Panc1 (cell line): ENCODE measurements around the gene GSC2. TPM values are rescaled to one million over a fixed set of nuclear protein-coding genes. Genes with fewer than 3 reads are reported as not detected.

ENCODE experiments used
- ATAC-seq: fragments of 200-7000 bp; cut with Tn5 transposase; 2 replicates; pipeline ENCODE4 v1.9.1; 2020; ENCODE audit warnings: mild to moderate bottlenecking, moderate library complexity
- BruUV-seq: library from RNA; stranded (reverse); fragments of 400-500 nt; replicated peaks from 2 replicates; lab custom pipeline; 2021; lab: Mats Ljungman, UMichigan
- CTCF ChIA-PET: fragments of 300-600 bp; sonication (Branson Sonifier 250); formaldehyde crosslinking; loops from one replicate; lab custom pipeline; 2022; ENCODE audit warnings: antibody characterized with exemption; lab: Charles Lee
- POLR2A ChIA-PET: fragments of 300-600 bp; sonication (Branson Sonifier 250); formaldehyde crosslinking; loops from one replicate; lab custom pipeline; 2022; ENCODE audit warnings: antibody characterized with exemption; lab: Charles Lee
- DNase-seq: peaks from one replicate; pipeline ENCODE4 v3.0.0-alpha.2; 2010; ENCODE audit warnings: low read depth, low spot score
- H3K27ac ChIP-seq: 2 replicates; pipeline ENCODE4 v1.5.1; 2011; ENCODE audit warnings: mild to moderate bottlenecking, low read length, inconsistent platforms
- H3K27me3 ChIP-seq: fragments of 200-500 bp; sonication (Bioruptor generic); 2 replicates; pipeline ENCODE4 v1.6.0; 2014; ENCODE audit warnings: low read length, inconsistent platforms; ENCODE audit not compliant: control insufficient read depth, insufficient read depth
- H3K36me3 ChIP-seq: fragments of 200-500 bp; sonication (Bioruptor generic); 2 replicates; pipeline ENCODE4 v1.5.1; 2014; ENCODE audit warnings: inconsistent platforms, mild to moderate bottlenecking, low read length, moderate library complexity; ENCODE audit not compliant: control insufficient read depth, insufficient read depth
- H3K4me1 ChIP-seq: 2 replicates; pipeline ENCODE4 v1.5.1; 2011; ENCODE audit warnings: inconsistent platforms, mild to moderate bottlenecking, low read length, moderate library complexity; ENCODE audit not compliant: control insufficient read depth, insufficient read depth
- H3K4me3 ChIP-seq, 2 experiments: 2 replicates each; pipeline ENCODE4 v1.5.1; 2011 to 2012; ENCODE audit warnings: low read depth in 2 of 2, low read length in 2 of 2, mild to moderate bottlenecking in 2 of 2, inconsistent platforms in 1 of 2, moderate library complexity in 1 of 2
- H3K9me3 ChIP-seq: fragments of 200-500 bp; sonication (Bioruptor generic); 2 replicates; pipeline ENCODE4 v1.5.1; 2014; ENCODE audit warnings: low read depth, mild to moderate bottlenecking, inconsistent platforms, low read length, moderate library complexity; ENCODE audit not compliant: control insufficient read depth, insufficient read depth
- POLR2AphosphoS5 ChIP-seq: IDR thresholded peaks from 2 replicates; pipeline ENCODE4 v1.6.1; 2012; ENCODE audit warnings: mild to moderate bottlenecking, low read depth, low read length, moderate library complexity
- SIN3A ChIP-seq: IDR thresholded peaks from 2 replicates; pipeline ENCODE4 v1.6.1; 2012; ENCODE audit warnings: low read depth, mild to moderate bottlenecking, low read length, moderate library complexity, borderline replicate concordance; ENCODE audit not compliant: insufficient read depth
- TCF7L2 ChIP-seq: IDR thresholded peaks from 2 replicates; pipeline ENCODE4 v1.6.1; 2011; ENCODE audit warnings: mild to moderate bottlenecking, low read depth, low read length, inconsistent platforms
- in situ Hi-C: cut with HindIII; loops from 2 replicates; pipeline ENCODE4 v1.10.0; 2016; ENCODE audit warnings: low sequenced_read_pairs, low pct_unique_long_range_greater_than_20kb
- intact Hi-C: fragments of 100-400 bp; cut with micrococcal nuclease; formaldehyde crosslinking; loops from one replicate; pipeline ENCODE4 v1.10.0; 2022; ENCODE audit not compliant: unreplicated experiment
- total RNA-seq: library from RNA; stranded (reverse); gene quantifications from one replicate; pipeline ENCODE4 v1.2.1, GENCODE V29; 2021; ENCODE audit not compliant: unreplicated experiment
- TF ChIP-seq, protein P1 (sequence below), 2 experiments: IDR thresholded peaks; 2 replicates each; pipeline ENCODE4 v1.6.1; 2011 to 2012; ENCODE audit warnings: low read depth in 2 of 2, control low read depth in 1 of 2, low read length in 1 of 2, mild to moderate bottlenecking in 1 of 2, moderate library complexity in 1 of 2; ENCODE audit not compliant: insufficient read depth in 1 of 2
- TF ChIP-seq, protein P2 (sequence below): fragments of 450-650 bp; IDR thresholded peaks from 2 replicates; pipeline ENCODE4 v1.5.1; 2017; ENCODE audit warnings: mild to moderate bottlenecking

The GSC2 gene
- total RNA-seq, 1 experiment from 2014 or later = 0.23 TPM

- CTCF ChIA-PET = interaction anchor here (0.6 kb wide), 1 partner anchor 104 kb away, joined by 3 read pairs; no protein-coding TSS in a partner anchor
- intact Hi-C loops = no loop called here
These were observed 18.4 kb downstream of the GSC2 start for GRCh38 chr22:19131685-19132015.

DNA sequence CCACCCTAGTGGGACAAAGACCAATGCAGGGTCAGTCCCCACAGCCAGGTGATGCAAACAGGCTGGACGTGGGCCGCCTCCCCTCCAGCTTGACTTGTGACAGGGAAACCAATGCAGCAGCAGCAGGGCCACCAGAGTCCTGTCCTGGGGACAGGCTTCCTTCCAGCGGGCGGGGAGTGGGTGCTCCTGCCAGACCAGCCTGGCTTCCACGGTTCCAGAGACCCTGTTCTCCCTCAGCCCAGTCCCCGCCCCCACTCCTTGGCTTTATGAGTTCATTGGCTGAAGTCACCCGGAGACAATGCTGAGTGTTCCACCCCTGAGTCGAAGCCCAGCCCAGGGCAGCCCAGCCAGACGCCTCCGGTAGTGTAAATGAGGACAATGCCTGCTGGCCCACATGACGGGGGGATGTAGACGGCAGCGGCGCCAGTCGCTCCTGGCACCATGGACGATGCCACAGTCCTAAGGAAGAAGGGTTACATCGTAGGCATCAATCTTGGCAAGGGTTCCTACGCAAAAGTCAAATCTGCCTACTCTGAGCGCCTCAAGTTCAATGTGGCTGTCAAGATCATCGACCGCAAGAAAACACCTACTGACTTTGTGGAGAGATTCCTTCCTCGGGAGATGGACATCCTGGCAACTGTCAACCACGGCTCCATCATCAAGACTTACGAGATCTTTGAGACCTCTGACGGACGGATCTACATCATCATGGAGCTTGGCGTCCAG, 19.0 kb downstream of the GSC2 start, which contains the start of gene TSSK2:
TSS of gene TSSK2 (plus strand) at position 350 of the 726 bp plus-strand sequence. CDS start at position 442, 92 bp downstream.
- TF ChIP-seq, protein P1, sequence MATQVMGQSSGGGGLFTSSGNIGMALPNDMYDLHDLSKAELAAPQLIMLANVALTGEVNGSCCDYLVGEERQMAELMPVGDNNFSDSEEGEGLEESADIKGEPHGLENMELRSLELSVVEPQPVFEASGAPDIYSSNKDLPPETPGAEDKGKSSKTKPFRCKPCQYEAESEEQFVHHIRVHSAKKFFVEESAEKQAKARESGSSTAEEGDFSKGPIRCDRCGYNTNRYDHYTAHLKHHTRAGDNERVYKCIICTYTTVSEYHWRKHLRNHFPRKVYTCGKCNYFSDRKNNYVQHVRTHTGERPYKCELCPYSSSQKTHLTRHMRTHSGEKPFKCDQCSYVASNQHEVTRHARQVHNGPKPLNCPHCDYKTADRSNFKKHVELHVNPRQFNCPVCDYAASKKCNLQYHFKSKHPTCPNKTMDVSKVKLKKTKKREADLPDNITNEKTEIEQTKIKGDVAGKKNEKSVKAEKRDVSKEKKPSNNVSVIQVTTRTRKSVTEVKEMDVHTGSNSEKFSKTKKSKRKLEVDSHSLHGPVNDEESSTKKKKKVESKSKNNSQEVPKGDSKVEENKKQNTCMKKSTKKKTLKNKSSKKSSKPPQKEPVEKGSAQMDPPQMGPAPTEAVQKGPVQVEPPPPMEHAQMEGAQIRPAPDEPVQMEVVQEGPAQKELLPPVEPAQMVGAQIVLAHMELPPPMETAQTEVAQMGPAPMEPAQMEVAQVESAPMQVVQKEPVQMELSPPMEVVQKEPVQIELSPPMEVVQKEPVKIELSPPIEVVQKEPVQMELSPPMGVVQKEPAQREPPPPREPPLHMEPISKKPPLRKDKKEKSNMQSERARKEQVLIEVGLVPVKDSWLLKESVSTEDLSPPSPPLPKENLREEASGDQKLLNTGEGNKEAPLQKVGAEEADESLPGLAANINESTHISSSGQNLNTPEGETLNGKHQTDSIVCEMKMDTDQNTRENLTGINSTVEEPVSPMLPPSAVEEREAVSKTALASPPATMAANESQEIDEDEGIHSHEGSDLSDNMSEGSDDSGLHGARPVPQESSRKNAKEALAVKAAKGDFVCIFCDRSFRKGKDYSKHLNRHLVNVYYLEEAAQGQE (IDR thresholded peaks at IDR 0.05; ENCODE audit: insufficient read depth in 1 of 2, low read depth in 2 of 2, low read length in 1 of 2) = no peak
- TF ChIP-seq POLR2AphosphoS5 (no peak), SIN3A (no peak), TCF7L2 (no peak)
- TF ChIP-seq, protein P2, sequence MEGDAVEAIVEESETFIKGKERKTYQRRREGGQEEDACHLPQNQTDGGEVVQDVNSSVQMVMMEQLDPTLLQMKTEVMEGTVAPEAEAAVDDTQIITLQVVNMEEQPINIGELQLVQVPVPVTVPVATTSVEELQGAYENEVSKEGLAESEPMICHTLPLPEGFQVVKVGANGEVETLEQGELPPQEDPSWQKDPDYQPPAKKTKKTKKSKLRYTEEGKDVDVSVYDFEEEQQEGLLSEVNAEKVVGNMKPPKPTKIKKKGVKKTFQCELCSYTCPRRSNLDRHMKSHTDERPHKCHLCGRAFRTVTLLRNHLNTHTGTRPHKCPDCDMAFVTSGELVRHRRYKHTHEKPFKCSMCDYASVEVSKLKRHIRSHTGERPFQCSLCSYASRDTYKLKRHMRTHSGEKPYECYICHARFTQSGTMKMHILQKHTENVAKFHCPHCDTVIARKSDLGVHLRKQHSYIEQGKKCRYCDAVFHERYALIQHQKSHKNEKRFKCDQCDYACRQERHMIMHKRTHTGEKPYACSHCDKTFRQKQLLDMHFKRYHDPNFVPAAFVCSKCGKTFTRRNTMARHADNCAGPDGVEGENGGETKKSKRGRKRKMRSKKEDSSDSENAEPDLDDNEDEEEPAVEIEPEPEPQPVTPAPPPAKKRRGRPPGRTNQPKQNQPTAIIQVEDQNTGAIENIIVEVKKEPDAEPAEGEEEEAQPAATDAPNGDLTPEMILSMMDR = no peak
- intact Hi-C loops = no loop called here
- Histone ChIP-seq H3K9me3 (no peaks in the 10 kb centered on the region), H3K27me3 (no peaks in the 10 kb centered on the region), H3K4me3 (no peak within 1 kb of the TSS), H3K36me3 (no peaks in the 10 kb centered on the region), H3K4me1 (no peaks in the 10 kb centered on the region), H3K27ac (no peak within 1 kb of the TSS)
- BruUV-seq = no TSS peak
- in situ Hi-C loops = no loop called here
- ChIA-PET POLR2A (no interaction called here), CTCF (interaction anchor here (0.6 kb wide), 1 partner anchor 104 kb away, joined by 3 read pairs; no protein-coding TSS in a partner anchor)
- DNase-seq = no peak
- ATAC-seq = no peak

More at GRCh38 chr22:19131685-19132015, 18.4 kb downstream of the GSC2 start:
- no TSS peak for BruUV-seq
- no peak overlapping the region for H3K4me3 ChIP-seq
- ATAC-seq = no peak
- POLR2A ChIA-PET = interaction anchor here (0.6 kb wide), 1 partner anchor 234 kb away, joined by 4 read pairs; no protein-coding TSS in a partner anchor
- in situ Hi-C loops = no loop called here
- no peak for TF ChIP-seq SIN3A
- TF ChIP-seq, protein P1 (IDR thresholded peaks at IDR 0.05; ENCODE audit: insufficient read depth in 1 of 2, low read depth in 2 of 2, low read length in 1 of 2) = no peak
- no peak for TF ChIP-seq TCF7L2
- TF ChIP-seq, protein P2 = no peak
- TF ChIP-seq POLR2AphosphoS5 = no peak
- no peaks in the 10 kb centered on the region for H3K9me3 ChIP-seq
- no peaks in the 10 kb centered on the region for H3K27me3 ChIP-seq
- no peak for DNase-seq
- H3K4me1 ChIP-seq = no peaks in the 10 kb centered on the region
- H3K36me3 ChIP-seq = no peaks in the 10 kb centered on the region
- no peak overlapping the region for H3K27ac ChIP-seq
